Right ventricle myocardium inferior (tissue), 1 donor: ENCODE data around the gene DIPK1A. TPM values are rescaled to one million over a fixed set of nuclear protein-coding genes. Genes with fewer than 3 reads are reported as not detected.

Source experiments
- ATAC-seq: fragments of 200-7000 bp; cut with Tn5 transposase; one replicate; pipeline ENCODE4 v1.9.1; 2020; ENCODE audit warnings: mild to moderate bottlenecking, moderate library complexity
- DNase-seq: peaks from one replicate; pipeline ENCODE4 v3.0.0; 2021; ENCODE audit errors: missing footprints
- intact Hi-C: fragments of 100-400 bp; cut with DNase I; formaldehyde crosslinking; loops from one replicate; pipeline ENCODE4 v1.11.0; 2022
- total RNA-seq: library from RNA; stranded (reverse); fragmentation: NEBNext Ultra II Directional; extraction: Animal tissue kit (Norgen Biotek cat#: 25700); gene quantifications from one replicate; pipeline ENCODE4 v1.2.1, GENCODE V29; 2021
- donor health status: DM: no; HTN: yes; CAD: no; lungs with severe emphysema.

The DIPK1A gene
- total RNA-seq, 1 donor from 2014 or later: 6.7 TPM

DNA sequence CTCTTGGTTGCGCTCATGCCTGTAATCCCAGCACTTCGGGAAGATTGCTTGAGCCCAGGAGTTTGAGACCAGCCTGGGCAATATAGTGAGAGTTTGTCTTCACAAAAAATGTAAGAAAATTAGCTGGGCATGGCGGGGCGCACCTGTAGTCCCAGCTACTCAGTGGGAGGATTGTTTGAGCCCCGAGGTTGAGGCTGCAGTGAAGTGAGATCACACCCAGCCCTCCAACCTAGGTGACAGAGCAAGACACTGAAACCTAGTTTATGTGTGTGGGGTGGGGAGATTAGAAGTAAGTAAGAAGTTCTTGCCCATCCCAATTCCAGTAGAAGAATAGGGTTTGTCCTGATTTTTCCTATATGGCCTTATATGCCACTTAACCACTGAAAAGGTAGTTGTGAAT, 127.4 kb downstream of the DIPK1A start:
- no peak for DNase-seq
- intact Hi-C loops: loop anchor here (5.0 kb wide), 1 partner anchor 87 kb away; no protein-coding TSS in a partner anchor
- ATAC-seq: no peak

DNA sequence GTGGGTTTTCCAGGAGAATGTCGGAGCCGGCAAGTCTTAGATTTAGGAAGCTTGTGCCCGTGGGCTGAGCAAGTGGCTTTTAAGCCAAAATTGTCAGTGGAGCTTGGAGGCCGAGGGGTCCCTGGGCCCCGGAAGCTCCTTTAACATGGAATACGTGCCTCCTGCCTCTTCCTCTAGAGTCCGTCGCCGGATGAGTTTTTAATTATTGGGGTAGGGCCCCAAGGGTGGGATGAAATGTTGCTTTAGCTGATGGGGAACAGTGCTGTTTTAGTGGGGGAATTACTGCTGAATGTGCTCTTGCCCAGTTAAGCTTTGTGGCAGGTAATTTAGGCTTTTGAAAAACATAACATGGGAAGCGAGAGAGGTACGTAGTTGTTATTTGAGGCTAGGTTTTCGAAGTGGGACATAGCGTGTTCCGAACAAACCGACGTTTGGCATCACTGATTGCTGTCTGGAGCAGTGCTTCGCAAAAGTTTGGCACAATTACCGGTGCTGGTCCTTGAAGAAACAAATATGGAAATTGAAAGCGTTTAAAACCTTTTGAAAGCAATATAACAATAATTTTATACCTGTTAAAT, 128.6 kb downstream of the DIPK1A start:
- intact Hi-C loops: loop anchor here (5.0 kb wide), 1 partner anchor 85 kb away; no protein-coding TSS in a partner anchor
- ATAC-seq: peak; percentile 2
- DNase-seq: no peak

DNA sequence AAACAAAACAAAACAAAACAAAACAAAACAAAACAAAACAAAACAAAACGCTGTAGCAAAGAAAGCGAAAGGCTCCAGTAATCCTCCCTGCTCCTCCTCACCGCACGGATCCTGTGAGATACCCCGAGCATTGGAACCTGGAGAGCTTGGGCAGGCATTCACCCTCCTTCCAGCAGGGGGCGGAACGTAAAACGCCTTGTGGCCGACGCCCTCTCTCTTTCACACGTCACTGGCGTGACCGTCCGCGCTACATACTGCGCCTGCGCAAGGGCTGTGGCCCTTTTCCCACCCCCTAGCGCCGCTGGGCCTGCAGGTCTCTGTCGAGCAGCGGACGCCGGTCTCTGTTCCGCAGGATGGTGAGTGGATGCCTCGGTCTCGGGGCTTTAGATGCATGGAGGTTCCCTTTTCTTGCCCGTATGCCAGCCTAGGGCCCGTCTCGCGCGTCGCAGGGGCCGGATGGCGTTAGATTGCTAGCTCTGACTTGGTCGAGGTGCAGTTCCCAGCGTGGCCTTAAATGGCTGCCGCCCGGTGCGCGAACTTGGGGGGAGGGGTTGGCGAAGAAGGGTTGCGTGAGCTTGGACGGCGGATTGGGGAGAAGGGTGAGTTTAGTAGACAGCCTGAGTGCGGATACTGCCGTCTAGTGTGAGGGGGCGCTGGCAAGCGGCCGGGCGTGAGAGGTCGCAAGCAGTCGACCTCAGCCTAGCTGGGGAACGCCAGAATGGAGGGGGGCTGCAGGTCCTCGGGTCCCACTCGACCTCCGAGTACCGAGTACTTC, 129.3 kb downstream of the DIPK1A start, which contains the start of gene RPL5:
Gene RPL5 (plus strand): TSS at position 279 of the 775 bp plus-strand sequence. CDS start 75 bp downstream, at position 354.
- DNase-seq (peak; percentile 97), ATAC-seq (peak; percentile 98)
- intact Hi-C loops: loop anchor here (5.0 kb wide), 1 partner anchor 85 kb away; no protein-coding TSS in a partner anchor

DNA sequence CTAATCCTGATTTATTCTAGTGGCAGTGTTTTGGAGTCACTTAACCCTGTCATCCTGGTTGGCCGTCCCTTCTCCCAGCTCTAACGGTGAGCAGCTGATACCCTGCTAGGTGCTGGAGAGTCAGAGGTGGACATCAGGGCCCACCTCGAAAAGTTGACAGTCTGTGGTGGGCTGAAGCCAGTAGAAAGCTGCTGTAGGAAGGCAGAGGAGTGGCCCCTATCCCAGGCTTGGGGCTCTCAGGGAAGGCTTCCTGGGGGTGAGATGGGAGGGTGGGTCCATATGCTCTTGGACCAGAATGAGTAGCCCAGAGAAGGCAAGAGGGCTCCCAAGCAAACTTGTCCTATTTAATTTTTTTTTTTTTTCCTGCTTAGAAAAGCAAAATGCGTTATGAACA, 129.9 kb downstream of the DIPK1A start:
- ATAC-seq (no peak), DNase-seq (no peak)
- intact Hi-C loops: loop anchor here (5.0 kb wide), 1 partner anchor 84 kb away; no protein-coding TSS in a partner anchor

DNA sequence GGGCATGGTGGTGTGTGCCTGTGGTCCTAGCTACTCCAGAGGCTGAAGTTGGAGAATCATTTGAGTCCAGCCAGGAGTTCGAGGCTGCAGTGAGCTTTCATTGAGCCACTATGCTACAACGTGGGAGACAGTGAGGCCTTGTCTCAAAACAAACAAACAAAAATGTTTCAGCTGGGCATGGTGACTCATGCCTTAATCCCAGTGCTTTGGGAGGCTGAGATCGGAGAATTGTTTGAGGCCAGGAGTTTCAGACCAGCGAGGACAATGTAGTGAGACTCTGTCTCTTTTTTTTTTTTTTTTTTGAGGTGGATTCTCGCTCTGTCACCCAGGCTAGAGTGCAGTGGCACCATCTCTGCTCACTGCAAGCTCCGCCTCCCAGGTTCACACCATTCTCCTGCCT, 134.5 kb downstream of the DIPK1A start:
- DNase-seq (no peak), ATAC-seq (no peak)
- intact Hi-C loops: no loop called here

DNA sequence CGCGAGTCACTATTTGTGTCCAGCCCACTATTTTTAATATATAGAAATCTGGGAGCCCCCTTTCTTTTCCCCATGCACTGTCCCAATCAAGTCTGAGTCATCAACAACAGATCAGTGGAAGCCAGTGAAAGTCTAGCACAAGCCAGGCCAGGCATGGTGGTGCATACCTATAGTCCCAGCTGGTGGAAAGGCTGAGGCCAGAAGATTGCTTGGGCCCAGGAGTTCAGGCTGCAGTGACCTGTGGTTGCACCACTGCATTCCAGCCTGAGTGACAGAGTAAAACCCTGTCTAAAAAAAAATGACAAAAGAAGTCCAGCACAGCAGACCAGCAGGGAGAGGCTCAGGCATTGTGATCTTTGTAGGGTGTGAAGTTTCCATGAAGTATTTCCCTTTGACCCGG, 138.4 kb downstream of the DIPK1A start:
- ATAC-seq: no peak
- DNase-seq: no peak
- intact Hi-C loops: no loop called here

DNA sequence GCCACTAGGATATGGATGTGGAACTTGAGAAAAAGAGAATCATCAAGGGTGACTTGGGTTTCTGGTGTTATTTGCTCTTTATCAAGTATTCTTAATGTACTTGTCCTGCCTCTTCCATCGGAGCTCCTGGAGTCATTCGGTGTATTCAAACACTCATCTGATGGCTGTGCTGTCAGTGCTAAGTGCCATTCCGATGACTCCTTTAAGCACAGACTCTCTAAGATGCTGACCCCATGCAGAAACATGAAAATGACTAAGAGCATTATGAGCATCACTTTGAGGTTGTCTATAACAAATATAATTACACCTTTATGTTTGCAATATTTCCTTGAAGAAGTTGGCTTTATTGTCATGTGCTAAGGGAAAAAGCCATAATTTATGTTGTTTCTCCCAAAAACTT, 140.7 kb downstream of the DIPK1A start:
- DNase-seq (no peak), ATAC-seq (no peak)
- intact Hi-C loops: no loop called here

DNA sequence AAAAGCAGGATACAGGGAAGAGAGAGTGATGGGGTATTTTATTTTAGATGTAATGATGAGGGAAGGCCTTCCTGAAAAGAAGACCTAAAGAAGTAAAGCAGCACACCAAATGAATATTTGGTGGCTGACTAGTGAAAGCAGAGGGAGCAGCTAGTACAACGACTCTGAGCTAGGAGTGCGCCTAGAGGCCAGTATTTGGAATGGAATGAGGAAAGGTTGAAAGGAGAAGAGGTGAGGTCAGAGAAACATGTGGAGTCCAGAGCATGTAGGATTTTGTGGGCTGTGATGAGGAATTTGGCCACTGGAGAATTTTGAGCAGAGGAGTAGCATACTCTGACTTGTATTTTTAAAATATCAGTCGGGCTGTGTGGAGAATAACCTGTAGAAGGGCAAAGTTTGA, 141.2 kb downstream of the DIPK1A start:
- intact Hi-C loops: no loop called here
- DNase-seq (no peak), ATAC-seq (no peak)

DNA sequence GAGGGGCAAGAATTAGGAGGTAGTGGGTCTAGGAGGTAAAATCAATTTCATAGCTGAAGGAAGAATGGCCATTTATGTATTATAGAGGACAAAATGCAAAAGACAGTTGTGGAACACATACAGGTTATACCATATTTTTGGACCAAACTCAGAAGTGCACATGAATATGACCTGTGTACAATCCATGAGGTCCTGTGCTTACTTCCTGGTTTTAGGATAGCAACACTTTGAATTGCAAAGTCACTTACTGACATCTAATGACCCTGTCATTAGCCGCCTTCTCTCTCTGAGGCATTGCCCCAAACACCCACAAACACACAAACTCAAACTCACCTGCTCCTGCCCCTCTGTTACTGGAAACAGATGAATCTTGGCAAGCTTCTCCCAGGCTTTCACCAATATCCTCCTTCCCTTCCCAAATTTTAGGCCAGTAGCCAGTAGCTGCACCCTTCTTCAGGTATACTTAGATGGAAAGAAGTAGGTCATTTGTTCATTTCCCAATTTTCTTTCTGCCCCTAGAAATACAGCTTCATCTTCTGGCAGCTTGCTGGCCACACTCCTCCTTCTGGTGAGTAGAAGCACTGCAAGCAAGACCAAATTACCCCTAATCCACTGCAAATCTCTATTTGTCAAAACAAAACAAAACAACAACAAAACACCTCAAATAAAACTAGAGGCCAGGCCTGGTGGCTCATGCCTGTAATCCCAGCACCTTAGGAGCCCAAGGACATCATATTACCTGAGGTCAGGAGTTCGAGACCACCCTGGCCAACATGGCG, 143.1 kb downstream of the DIPK1A start:
- ATAC-seq: no peak
- no peak for DNase-seq
- intact Hi-C loops: loop anchor here (1.0 kb wide), 1 partner anchor 69 kb away; no protein-coding TSS in a partner anchor

DNA sequence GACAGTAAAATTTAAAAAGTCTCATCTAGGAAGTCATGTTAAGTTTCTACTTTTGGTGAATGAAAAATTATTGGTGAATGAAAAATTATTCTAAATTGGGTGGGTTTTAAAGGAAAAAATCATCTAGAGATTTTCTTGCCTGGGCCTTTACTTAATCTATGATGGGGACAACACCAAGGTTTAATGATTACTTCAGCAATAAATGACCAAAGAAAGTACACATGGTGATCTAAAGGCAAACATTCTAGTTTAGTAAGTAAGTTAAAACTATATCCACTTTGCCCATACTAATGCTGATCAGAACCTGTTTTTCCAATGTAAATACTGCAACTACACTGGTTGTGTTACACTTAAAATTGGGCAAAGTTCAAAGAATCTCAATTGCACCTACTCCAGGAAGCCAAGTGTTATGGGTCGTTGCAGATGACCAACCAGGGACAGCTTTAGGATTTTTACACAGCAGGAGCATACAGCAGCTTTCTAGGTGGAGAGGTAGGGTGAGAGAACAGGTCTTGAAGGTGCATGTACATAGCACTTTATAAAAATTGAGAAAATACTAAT, 144.0 kb downstream of the DIPK1A start:
- no peak for ATAC-seq
- DNase-seq: no peak
- intact Hi-C loops: no loop called here

DNA sequence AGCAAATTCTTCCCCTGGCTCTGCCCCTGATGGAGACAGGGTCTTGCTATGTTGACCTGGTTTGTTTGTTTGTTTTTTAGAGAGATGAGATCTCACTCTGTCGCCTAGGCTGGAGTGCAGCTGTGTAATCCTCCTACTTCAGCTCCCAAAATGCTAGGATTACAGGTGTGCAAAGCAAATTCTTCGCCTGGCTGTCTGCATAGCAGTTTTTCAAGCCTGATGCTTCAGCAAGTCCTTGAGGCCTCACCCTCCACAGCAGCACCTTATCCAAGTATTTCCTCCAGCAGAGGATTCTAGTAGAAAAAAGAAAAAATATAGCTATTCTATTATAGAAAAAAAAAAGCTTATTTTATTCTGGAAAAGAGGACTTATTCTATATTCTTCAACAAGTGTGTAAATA, 144.5 kb downstream of the DIPK1A start:
- ATAC-seq (no peak), DNase-seq (no peak)
- intact Hi-C loops: no loop called here

DNA sequence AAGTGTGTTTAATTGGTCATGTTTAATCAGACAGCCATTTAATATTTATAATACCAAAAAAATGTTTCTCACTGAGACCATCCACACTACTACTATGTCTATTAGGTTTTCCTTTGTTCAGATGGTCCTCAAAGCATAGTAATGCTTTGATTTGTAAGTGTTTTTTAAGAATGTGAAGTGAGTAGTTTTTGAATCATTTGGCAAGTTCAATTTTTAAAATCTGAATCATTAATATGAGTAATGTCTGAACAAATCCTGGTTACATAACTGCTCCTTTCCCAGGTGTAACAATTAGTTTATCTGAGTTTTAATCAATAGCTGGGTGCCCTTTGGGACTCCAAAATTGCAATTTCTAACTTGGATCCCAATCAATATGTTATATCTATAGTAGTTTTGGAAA, 152.9 kb downstream of the DIPK1A start:
- ATAC-seq (no peak), DNase-seq (no peak)
- intact Hi-C loops: no loop called here

DNA sequence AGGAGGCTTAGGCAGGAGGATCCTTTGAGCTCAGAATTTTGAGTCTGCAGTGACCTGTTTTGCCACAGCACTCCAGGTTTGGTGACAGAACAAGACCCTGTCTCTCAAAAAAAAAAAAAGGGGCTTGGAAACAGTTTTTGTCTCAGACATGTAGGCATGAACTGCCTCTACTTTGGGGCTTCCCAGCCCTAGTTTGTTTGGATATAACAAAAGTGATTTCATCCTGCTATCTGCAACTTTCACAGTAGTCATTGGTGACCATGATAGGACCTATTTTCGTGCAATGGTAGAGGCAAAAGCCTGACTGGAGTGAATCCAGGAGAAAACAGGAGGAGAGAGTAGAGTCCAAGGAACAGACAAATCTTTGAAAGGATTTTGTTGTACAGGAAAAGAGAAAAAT, 156.0 kb downstream of the DIPK1A start:
- no peak for DNase-seq
- intact Hi-C loops: no loop called here
- ATAC-seq: no peak

DNA sequence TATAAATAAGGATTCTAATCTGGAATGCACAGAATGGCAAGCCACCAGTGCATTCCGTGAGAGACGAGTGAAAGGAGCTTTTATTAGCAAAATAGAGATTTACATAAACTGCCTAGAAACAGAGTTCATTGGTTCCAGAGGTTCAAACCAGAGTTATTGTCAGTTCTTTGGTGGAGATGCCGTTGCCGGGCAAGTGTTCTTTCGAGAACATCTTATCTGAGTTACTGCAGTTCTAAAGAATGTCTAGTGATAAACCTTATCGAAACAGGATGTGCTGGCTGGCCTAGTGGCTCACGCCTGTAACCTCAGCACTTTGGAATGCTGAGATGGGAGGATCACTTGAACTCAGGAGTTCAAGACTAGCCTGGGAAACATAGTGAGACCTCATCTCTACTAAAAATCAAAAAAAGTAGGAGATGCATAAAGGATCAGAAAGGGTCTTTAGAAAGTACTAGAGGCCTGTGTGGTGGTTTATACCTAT, 156.5 kb downstream of the DIPK1A start:
- DNase-seq (peak; percentile 81), ATAC-seq (peak; percentile 95)
- intact Hi-C loops: no loop called here

DNA sequence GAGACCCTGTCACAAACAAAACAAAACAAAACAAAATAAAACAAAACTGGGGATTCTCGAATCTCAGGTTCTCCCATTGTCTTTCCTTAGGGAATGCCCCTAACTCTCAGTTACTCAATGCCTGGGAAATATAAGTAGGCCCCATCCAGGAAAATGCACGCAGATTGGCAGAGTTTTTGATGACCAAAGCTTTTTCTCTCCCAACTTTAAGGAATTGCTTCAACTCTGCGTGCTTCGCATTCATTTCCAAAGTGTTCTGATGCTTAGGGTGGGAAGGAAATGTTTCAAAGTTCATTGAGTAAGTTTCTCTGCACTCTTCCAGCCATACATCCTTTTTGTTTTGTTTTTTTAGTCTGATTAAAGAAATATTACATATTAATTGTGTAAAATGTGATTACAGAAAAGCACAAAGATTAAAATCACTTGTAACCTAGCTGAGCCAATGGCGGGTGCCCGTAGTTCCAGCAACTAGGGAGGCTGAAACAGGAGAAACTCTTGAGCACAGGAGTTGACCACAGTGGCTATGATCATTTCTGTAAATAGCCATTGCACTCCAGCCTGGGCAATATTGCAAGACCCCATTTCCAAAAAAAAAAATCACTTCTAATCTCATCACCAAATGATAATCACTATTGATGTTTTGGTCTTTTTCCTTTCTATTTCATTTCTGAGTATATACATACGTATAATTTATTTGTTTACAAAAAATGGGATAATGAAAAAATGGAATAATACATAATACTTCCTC, 157.9 kb downstream of the DIPK1A start:
- no peak for ATAC-seq
- no peak for DNase-seq
- intact Hi-C loops: no loop called here

DNA sequence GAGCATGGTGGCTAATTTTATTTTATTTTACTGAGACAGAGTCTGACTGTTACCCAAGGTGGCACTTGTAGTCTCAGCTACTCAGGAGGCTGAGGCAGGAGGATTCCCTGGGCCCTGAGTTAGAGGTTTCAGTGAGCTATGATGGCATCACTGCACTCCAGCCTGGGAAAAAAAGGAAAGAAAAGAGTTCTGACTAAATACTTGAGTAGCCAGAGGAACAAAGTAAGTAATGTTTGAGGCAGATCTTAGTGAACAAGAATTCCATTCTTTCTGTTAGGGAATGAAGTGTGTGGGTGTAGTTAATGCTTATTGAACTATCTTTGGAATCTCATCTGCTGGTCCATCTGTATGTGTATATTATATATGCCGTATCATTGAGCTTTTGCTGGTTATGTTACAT, 163.3 kb downstream of the DIPK1A start:
- intact Hi-C loops: no loop called here
- DNase-seq: no peak
- ATAC-seq: no peak

DNA sequence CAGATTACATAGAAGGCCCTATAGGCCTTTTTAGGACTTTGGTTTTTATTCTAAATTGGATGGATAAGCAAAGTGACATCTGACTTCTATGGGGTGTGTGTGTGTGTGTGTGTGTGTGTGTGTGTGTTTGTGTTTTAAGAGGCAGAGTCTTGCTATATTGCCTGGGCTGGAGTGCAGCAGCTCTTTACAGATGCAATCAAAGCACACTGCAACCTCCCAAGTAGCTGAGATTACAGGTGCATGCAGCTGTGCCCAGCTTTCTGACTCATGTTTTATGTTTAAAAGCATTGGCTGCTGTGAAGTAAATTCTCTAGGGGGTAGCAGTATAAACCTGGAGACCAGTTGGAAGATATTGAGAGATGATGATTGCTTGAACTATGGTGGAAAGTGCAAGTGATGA, 164.0 kb downstream of the DIPK1A start:
- DNase-seq (no peak), ATAC-seq (no peak)

DNA sequence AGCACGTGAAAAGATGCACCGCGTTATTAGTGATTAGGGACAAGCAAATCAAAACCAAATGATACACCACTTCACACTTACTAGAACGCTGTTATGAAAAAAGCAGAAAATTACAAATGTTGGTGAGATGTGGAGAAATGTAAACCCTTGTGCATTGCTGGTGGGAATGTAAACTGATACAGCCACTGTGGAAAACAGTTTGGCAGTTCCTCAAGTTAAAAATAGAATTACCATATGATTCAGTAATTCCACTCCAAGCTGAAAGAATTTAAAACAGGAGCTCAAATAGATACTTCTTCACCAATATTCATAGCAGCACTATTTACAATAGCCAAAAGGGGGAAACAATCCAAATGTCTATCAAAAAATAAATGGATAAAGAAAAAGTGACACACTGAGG, 166.1 kb downstream of the DIPK1A start:
- intact Hi-C loops: no loop called here
- ATAC-seq (no peak), DNase-seq (no peak)

More for the DNA sequence above, 164.0 kb downstream of the DIPK1A start:
- intact Hi-C loops: no loop called here
